Measurements from ENCODE around the gene DYNC2LI1. TPM values are rescaled to one million over a fixed set of nuclear protein-coding genes. Genes with fewer than 3 reads are reported as not detected.

DYNC2LI1 gene
- total and polyA plus RNA-seq, 2 of the 8 experiments (the other 6 are each of a cell fraction or from before 2014, with no cell fraction given) = 3.9 to 7.6 TPM

GRCh38 chr2:43803113-43803512 is 29.3 kb downstream of the DYNC2LI1 start (continued):
- TF ChIP-seq RFX5 (IDR thresholded peaks at IDR 0.05; ENCODE audit: borderline replicate concordance, low read depth, low read length) = no peak
- no peak for TF ChIP-seq SIX5 (IDR thresholded peaks at IDR 0.05; ENCODE audit: low read depth, low read length)
- TF ChIP-seq SUZ12 (IDR thresholded peaks at IDR 0.05; ENCODE audit: low read length) = no peak
- no peak for TF ChIP-seq EGR1 (IDR thresholded peaks at IDR 0.05; ENCODE audit: borderline replicate concordance, low read depth, low read length)
